HTERT RPE-1 (cell line): ENCODE data around the gene CSMD2.
"Not testable (repeated sequence)": the region's sequence is repeated elsewhere in the genome, so short reads cannot be mapped to it uniquely, and the experiment has no call there.

Experiments used
- in situ Hi-C: fragments of 300-500 bp; cut with MboI; formaldehyde crosslinking; loops from 4 replicates; pipeline ENCODE4 v1.14.3; 2020; ENCODE audit warnings: low sequenced_read_pairs

The CSMD2 gene

DNA sequence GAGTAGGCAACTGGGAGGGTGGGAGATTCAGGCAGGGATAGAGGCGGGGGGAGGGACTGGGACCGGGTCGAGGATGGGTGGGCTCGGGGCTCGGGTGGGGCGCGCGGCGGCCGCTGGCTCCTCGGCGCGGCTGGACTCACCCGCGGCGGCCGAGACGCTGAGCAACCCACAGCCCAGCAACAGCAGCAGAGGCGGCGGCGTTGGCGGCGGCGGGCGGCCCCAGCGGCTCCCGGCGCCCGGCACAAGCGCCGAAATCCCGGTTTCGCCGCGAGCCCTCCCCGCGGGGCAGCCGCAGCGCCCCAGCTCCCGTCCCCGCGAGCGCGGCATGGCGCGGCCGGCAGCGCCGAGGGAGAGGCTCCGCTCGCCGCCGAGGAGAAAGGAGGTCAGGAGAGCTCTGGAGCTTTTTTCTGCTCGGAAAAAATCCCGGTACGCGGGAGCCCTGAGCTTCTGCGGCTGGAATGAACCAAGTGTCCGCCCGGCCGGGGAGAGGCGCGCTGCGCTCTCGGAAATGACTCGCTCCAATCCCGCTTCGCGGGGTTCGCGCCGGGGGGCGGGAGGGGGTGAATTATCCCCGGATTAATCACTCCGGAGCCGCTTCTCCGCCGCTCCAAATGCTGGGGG, at the start of gene CSMD2:
TSS of gene CSMD2 (minus strand) at position 460 of the 621 bp plus-strand sequence. CDS start at position 327, 133 bp downstream.
- in situ Hi-C loops: no loop called here

DNA sequence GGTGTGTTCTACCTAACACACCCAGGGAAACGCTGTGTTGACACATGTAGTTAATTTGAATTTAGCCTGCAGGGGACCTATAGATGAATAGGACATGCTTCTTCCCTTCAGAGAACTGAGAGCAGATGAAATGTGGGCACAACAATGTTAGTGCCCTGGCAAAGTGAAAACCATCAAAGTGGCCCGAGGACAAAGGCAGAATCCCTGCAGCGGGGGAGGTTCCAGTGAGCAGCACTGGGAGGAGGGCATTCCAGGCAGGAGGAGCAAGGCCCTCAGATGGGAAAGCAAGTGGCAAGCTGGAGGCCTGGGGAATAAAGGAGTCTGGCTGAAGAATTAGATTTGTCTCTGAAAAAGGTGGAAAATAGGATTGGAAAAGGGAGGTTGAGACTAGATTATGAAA, 48.9 kb upstream of the CSMD2 start:
- in situ Hi-C loops: no loop called here

DNA sequence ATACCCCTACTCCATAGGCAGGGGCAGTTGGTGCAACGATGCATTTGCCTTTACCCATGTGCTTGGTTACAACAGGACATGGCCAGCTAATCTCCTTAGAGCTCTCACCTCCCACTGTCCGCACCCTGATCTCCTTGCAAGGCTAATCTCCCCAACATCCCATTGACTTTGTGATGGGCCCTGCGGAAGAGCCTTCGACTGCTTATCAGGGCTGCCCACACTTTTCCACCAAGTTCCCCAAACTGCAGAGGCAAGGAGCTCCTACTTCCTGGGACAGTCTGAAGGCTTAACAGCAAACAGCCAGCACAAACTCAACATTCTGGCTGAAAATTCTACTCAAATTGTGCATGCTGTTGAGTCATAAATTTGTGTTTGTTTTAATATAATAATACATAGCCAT, 47.6 kb upstream of the CSMD2 start:
- in situ Hi-C loops: no loop called here

DNA sequence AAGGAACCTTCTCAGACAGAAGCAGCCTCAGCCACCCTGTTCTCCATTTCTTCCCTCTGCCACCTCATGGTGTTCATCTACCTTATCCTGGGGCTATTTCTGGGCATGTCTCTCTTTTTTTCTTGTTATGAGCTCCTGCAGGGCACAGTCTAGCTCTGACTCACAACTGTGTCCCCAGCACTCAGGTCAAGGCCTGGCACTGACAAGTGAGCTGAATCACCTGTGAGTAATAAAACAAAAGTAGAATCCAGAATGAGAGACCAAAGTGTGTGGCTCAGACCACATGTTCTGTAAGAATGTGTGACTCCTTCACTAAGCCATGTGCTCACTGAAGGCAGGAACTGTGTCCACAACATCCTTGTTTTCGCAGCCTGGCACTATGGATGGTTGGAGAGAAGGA, 34.9 kb upstream of the CSMD2 start:
- in situ Hi-C loops: no loop called here

DNA sequence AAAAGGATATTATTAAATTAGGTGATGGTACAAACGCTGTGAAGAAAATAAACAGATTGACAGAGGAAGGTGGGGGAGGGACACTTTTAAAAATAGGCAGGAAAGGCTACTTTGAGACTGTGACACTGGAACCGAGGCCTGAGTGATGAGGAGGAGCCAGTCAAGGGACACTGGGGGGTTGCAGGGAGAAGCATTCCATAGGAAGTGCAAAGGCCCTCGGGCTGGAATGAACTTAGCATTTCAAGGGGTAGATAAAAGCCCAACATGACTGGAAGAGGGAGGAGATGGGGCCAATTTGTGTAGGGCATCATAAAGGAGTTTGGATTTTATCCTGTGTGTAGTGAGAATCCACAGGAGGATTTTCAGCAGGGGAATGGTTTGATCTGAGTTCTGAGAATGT, 27.6 kb upstream of the CSMD2 start:
- in situ Hi-C loops: no loop called here

DNA sequence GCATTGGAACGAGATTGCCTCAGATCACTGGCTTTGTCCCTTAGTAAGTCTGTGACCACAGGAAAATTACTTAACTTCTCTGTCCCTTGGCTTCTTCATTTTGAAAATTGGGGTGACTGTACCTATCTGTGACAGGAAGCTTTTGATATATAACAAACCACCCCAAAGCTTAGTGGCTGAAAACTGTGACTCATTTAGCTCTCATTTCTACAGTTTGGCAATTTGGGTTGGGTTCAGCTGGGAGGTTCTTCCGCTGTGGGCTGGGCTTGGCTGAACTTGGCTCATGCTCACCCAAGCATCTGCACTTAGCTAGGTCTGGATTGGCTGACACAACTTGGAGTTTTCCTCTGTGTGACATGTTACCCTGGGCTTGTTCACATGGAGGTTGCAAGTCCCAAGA, 25.7 kb upstream of the CSMD2 start:
- in situ Hi-C loops: no loop called here

DNA sequence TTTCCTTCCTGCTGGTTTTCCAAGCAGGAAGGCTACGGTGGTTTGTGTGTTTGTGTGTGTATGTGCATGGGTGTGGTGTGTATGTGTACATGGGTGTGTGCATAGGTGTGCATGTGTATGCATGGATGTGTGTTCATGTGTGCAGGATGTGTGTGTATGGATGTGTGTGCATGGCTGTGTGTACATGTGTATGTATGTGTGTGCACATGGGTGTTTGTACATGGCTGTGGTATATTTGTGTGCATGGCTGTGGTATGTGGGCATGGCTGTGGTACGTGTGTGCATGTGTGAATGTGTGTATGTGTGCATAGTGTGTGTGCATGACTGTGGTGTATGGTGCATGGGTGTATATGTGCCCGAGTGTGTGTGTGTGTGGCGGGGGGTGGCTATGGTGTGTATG, 24.0 kb upstream of the CSMD2 start:
- in situ Hi-C loops: no loop called here

DNA sequence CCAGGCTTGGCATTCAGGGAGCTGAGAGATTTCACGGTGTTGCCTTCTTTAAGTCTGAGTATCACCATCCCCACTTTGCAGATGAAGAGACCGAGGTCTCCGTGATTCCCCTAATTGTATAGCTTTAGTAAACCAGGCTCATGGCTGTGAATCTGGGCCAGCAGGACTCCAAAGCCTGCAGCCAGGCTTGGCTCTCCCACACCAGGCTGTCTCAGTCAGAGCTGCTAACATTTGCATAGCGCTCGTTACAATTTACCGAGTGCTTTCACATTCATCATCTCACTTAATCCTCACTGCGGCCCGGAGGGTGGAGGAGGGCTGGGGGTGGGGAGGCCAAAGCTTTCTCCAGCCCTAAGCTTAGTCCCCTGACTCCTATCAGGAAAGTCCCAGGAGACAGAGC, 23.4 kb upstream of the CSMD2 start:
- in situ Hi-C loops: no loop called here

DNA sequence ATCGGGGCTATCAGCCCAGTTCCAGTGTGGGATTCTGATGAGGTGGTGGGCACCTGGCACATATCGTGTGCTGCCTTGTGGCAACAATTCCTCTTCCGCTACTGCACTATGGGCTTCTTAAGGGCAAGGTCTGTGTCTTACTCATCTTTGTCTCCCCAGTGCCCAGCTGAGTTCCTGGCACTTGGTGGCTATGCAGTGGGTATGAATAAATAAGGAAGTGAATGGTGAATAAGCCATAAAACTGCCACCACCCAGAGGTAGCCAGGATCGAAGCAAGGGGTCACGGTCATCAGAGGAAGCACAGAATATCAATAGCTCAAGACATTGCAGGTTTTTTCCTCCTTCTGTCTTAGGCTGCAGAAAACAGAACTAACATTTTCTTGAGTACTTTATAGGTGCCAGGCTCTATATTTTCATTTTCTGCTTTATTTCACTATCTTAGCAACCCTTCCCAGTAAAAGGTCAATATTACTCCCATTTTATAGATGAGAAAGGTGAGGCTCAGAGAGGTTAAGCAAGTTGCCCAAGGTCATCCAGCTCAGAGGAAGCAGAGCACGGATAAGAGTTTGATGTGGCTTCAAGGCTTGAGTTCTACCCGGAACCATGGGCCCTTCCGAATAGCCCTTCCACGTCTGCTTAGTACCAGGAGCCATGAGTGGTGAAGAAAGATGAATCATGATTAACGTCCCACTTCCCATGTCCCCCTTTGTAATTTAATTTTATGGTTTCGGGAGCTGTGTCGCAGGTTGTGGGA, 21.9 kb upstream of the CSMD2 start:
- in situ Hi-C loops: no loop called here

DNA sequence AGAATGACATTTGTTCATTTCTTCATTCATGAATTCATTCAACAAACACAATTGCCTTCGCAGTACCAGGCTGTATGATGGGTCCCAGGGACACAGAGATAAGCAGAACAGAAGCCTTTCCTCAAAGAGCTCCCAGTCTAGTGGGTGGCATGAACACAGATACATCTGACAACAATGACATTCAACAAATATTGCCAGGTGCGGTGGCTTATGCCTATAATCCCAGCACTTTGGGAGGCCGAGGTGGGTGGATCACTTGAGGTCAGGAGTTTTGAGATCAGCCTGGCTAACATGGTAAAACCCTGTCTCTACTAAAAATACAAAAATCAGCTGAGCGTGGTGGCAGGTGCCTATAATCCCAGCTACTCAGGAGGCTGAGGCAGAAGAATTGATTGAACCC, 18.4 kb upstream of the CSMD2 start:
- in situ Hi-C loops: not testable (repeated sequence)

DNA sequence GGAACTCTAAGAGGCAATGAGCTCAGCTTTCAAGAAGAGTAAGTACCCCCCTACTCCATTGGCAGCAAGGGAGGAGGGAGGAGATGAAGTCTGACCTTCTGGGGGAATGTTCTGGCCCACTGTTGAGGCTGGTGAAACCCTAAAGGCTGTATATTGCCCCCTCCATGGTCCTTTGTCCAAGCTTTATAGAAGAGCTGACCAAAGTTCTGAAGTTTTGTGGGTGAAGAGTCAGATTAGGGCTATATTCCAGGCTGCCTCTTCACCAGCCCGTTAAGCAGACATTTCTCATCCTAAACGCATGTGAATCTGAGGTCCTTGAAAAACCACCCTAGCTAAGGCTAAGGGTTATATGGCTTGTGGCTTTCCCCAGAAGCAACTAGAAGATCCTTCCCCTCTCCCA, 13.0 kb upstream of the CSMD2 start:
- in situ Hi-C loops: no loop called here

DNA sequence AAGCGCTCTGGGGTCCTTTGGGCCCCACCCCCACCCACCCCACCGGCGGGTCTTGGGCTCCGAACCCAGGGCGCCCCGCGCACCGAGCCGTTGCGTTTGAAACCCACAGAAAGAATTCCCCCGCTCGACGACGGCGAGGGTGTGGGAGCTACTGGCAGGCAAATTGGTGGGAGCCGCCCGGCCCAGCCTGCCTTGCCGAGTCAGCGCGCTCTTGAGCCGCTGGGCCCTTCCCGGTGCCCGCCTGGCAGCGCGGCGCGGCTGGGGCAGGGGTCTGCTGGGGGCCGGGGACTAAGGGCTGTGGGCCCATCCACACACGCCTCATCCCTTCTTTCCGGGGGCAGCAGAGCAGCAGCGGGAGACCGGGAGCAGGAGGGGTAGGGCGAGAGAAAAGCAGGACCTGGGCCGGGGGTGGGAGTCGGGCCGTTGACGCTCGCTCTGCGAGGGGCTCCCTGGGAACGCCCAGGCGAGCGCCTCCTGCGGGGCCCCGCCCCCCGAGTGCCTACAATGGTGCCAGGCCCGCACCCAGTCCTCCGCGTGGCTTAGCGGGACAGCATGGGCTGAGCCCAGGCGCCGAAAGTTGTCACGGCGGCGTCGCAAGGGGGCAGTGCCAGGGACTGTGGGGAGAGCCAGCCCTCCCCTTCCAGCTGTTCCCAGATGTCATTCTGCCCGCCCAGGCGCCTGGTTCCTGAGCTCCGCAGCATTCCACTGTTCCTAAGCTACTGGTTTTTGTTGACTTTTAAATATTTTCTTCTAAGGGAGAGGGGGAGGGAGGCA, 12.0 kb upstream of the CSMD2 start, which contains the start of gene C1orf94:
TSS of gene C1orf94 (plus strand) at position 78 of the 774 bp plus-strand sequence. CDS start 883 bp downstream, outside the sequence.
- in situ Hi-C loops: no loop called here

DNA sequence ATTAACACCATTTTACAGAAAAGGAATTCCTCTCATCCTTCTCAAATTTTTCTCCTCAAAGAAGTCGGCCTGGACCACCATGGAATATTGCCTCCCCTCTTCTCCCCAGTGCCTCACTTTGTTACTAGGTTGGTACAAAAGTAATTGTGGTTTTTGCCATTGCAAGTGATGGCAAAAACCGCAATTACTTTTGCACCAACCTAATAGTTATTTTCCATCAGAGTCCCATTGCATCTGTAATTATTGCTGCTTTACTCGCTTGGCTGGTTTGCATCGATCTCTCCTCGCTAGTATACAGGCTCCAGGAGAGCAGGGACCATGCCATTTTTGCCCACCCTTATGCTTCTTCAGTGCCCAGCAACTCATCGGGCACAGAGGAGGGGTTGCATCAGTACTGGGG, 10.7 kb upstream of the CSMD2 start:
- in situ Hi-C loops: no loop called here

DNA sequence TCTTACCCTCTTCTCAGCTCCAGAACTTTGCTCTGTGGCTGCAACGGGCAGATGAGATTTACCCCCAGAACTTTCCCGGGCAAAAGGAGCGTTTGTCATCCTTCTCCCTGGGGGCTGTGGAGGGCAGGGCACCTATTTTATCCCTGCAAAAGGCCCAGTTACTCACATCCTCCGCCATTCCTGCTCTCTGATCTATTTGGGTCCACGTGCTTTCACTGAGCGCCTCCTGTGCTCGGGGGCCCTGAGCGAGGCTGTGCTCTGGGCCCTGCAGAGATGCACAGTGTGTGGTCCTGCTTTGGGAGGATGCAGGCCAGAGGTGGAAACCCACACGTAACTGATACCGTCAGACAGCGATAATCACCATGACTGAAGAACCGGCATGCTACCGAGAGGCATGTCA, 2.4 kb upstream of the CSMD2 start:
- in situ Hi-C loops: no loop called here

DNA sequence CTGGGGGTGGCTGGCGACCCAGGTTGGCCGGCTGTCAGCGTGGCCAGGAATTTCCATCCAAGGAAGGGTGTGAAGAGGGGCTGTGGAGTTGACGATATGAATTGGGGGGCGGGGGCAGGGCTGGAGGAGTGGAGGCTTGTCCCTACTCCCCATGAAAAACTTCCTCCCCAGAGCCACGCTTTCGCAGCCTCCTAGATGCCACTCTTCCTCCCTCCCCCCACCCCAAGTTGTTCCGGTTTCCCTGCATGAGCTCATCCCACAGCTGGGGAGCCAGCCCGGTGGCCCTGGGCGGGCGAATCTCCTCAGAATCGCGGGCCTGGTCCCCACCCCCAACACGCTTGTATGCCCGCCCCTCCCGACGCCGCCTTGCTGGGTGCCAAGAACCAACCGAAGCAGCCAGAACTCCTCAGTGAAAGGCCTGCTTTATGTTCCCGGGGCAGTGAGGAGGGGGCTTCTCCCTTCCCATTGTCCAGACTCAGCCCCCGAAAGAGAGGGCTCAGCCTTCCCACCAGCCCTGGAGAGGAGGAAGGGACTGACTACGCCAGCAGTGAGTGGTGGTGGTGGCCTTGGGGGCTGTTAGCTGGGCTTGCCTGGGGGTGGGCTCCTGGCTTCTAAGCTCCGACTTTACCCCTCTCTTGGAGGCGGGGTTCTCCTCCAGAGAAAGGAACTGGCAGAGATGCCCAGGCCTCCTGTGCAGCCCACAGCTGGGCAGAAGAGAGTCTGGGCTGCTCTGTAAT, 1.8 kb upstream of the CSMD2 start:
- in situ Hi-C loops: no loop called here

DNA sequence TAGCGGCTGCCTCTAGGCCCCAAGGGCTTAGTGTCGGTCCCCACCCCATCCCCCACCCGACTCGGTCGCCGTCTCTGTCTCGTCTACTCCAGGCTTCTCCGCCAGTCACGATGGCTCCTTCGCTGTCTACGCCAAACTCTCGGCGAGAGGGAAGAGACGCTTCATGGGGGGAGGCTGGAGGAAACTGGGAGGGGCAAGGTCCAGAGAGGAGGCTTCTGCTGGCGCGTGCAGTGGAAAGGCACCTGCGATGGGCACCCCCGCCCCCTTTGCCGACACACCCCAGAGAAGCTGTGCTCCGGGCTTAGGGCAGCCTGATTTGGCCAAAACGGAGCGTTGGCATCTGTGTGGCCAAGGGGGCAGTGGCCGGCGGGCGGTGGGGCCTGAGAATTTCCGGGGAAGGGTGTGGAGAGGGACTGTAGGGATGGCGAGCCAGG, 1.2 kb upstream of the CSMD2 start:
- in situ Hi-C loops: no loop called here

DNA sequence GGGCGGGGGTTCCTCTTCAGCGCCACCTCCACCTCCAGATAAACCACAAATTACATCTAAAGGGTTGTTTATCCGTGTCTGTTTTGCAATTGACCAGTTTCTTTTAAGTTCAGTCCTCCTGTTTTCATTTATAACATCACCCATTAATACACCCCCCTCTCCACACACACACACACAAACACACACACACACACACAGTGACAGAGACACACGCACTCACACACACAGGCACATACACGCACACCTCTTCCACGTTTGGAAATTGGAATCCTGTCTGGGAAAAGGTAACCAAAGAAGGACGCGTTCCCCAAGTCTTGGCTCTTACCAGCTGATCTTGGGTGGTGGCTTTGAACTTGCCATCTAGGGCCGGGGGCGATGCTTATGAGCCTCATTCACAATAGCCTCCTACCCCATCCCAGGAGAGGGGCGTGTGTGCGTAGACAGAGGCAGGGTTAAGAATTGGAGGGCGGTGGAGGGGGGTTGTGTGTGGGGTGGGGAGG, 442 bp upstream of the CSMD2 start:
- in situ Hi-C loops: no loop called here

DNA sequence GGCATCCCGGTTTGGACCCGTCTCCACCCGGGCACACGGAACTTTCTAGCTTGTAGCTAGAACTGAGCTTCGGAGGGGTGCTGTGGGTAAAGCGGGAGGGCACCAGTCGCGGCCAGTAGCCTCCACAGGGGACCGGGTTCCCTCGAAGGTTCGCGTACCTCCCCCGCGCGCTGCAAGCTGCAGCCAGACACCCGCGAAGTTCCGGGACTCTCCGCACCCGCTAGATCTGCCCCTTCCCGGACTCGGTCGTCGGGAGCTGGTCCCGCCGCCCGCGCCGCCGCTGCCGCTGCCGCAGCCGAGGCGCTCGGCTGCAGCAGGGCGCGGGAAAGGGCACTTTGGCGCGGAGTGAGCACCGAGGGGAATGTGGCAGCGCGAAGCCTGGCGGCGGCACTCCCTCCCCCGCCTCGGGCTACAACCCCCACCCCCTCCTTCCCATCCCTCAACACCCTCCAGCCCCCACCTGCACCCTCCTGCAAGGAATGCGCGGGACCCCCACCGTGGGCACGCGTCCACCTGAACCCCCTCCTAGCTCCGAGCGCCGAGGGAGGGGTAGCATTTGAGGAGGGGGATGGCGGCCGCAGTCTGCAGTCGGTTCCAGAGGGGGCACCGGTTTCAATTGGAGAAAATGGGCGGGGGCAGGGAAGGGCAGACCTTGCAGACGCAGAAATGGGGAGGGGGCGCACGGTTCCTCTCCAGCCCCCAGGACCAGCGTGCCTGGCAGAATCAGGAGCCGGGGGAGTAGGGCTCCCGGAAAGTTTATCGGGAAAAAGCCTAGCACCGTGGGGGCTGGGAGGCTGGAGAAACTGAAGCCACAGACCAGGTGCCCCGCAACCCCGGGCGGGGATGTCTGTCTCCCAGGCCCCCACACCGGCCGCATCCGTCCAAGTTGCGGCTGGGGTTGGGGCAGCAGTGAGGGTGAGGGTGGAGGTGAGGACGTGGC, 968 bp downstream of the CSMD2 start:
- in situ Hi-C loops: no loop called here

DNA sequence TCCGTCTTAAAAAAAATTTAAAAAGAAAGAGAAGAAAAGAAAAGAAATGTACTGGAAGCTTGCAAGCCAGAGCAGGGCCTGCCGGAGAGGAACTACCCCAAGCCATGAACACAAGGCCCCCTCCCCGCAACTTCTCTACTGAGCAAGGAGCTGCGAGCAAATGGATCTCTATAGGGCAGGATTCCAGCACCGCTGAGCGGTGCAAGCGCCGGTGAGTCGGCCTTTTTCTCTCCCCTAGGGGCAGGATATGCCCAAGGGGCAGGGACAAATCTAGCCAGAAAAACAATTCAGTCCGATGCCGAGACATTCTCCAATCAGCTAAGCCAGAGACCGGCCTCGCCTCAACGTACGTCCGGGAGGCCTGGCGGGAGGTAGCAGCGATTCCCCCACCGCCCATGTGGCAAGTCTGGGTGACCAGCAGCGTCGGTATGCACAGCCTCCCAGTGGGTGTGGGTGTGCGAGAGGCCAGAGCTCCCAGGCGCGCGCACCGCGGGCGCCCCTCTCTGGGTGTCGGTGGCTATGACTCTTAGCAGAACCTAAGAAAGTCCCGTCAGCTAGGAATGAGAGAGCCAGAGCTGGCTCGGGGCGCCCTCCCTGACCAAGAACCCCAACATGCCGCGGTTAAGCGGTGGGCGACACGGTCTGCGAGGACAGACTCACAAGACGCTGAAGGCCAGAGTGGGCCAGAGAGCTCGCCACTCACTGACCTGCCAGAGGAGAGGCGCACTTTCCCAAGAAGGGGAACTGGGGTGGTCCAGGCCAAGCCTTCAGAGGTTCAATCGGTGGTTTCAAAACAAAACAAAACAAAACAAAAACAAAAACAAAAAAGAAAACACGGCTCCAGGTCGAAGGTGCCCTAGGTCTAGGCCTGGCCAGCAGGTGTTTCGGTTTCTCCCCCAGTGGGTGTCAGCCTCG, 1.9 kb downstream of the CSMD2 start:
- in situ Hi-C loops: no loop called here
